HG02884 (cell line): ENCODE measurements around the gene RWDD2A.

Experiments used
- ATAC-seq: cut with Tn5 transposase; IDR thresholded peaks from one replicate; pipeline ENCODE4 v1.9.1; 2021; ENCODE audit warnings: mild to moderate bottlenecking, moderate library complexity; ENCODE audit not compliant: unreplicated experiment

RWDD2A gene

GRCh38 chr6:83198486-83199172 is 5.5 kb downstream of the RWDD2A start:
- no peak for ATAC-seq

GRCh38 chr6:83199173-83199862 is 6.2 kb downstream of the RWDD2A start:
- peak; percentile 66 for ATAC-seq

- peak; percentile 7 for ATAC-seq
Measured at GRCh38 chr6:83199863-83200225, 6.7 kb downstream of the RWDD2A start.

GRCh38 chr6:83202031-83202430 is 8.9 kb downstream of the RWDD2A start:
- no peak for ATAC-seq

- ATAC-seq, result peak; percentile 100
Measured at GRCh38 chr6:83215131-83216047, 22.2 kb downstream of the RWDD2A start.

GRCh38 chr6:83216806-83217205 is 23.6 kb downstream of the RWDD2A start:
- ATAC-seq, result no peak

- no peak for ATAC-seq
Measured at GRCh38 chr6:83218646-83219045, 25.5 kb downstream of the RWDD2A start.

- ATAC-seq, result no peak
Measured at GRCh38 chr6:83220121-83220520, 27.0 kb downstream of the RWDD2A start.

- ATAC-seq, result no peak
Measured at GRCh38 chr6:83221276-83221675, 28.1 kb downstream of the RWDD2A start.

GRCh38 chr6:83221889-83222479 is 28.8 kb downstream of the RWDD2A start:
- no peak for ATAC-seq

GRCh38 chr6:83226517-83226916 is 33.4 kb downstream of the RWDD2A start:
- no peak for ATAC-seq

GRCh38 chr6:83231146-83231545 is 38.0 kb downstream of the RWDD2A start:
- no peak for ATAC-seq

GRCh38 chr6:83247471-83247870 is 54.3 kb downstream of the RWDD2A start:
- ATAC-seq, result no peak
